ENCODE measurements around the gene P3H2.

P3H2 gene

GRCh38 chr3:190053919-190054672 lies 66.6 kb downstream of the P3H2 start:
- DNase-seq (ENCODE audit: low spot score) = no peak

- no peak for DNase-seq (ENCODE audit: low spot score)
Measured at GRCh38 chr3:190051641-190052040, 69.1 kb downstream of the P3H2 start.

GRCh38 chr3:190048932-190049441 lies 71.7 kb downstream of the P3H2 start:
- no peak for DNase-seq (ENCODE audit: low spot score)

GRCh38 chr3:190044974-190045373 lies 75.7 kb downstream of the P3H2 start:
- no peak for DNase-seq (ENCODE audit: low spot score)

GRCh38 chr3:190044142-190044541 lies 76.6 kb downstream of the P3H2 start:
- no peak for DNase-seq (ENCODE audit: low spot score)

GRCh38 chr3:190043741-190044140 lies 77.0 kb downstream of the P3H2 start:
- DNase-seq (ENCODE audit: low spot score) = no peak

- no peak for DNase-seq (ENCODE audit: low spot score)
Measured at GRCh38 chr3:190042558-190042957, 78.1 kb downstream of the P3H2 start.

- peak; percentile 9 for DNase-seq (ENCODE audit: low spot score)
Measured at GRCh38 chr3:190041333-190042041, 79.2 kb downstream of the P3H2 start.

- DNase-seq (ENCODE audit: low spot score) = no peak
Measured at GRCh38 chr3:190040145-190040544, 80.6 kb downstream of the P3H2 start.

- DNase-seq (ENCODE audit: low spot score) = no peak
Measured at GRCh38 chr3:190038050-190038933, 82.4 kb downstream of the P3H2 start.

GRCh38 chr3:190036631-190037030 lies 84.1 kb downstream of the P3H2 start:
- DNase-seq (ENCODE audit: low spot score) = no peak

- no peak for DNase-seq (ENCODE audit: low spot score)
Measured at GRCh38 chr3:190034446-190034845, 86.3 kb downstream of the P3H2 start.

GRCh38 chr3:190032923-190033322 lies 87.8 kb downstream of the P3H2 start:
- DNase-seq (ENCODE audit: low spot score) = no peak

- DNase-seq (ENCODE audit: low spot score) = no peak
Measured at GRCh38 chr3:190031887-190032752, 88.6 kb downstream of the P3H2 start.

GRCh38 chr3:190027116-190027515 lies 93.6 kb downstream of the P3H2 start:
- no peak for DNase-seq (ENCODE audit: low spot score)

GRCh38 chr3:190026154-190026553 lies 94.5 kb downstream of the P3H2 start:
- no peak for DNase-seq (ENCODE audit: low spot score)

GRCh38 chr3:190024912-190025311 lies 95.8 kb downstream of the P3H2 start:
- peak; percentile 6 for DNase-seq (ENCODE audit: low spot score)

- no peak for DNase-seq (ENCODE audit: low spot score)
Measured at GRCh38 chr3:190019844-190020243, 100.9 kb downstream of the P3H2 start.

GRCh38 chr3:190019006-190019405 lies 101.7 kb downstream of the P3H2 start:
- DNase-seq (ENCODE audit: low spot score) = no peak

- DNase-seq (ENCODE audit: low spot score) = no peak
Measured at GRCh38 chr3:190018460-190018859, 102.2 kb downstream of the P3H2 start.

- peak; percentile 6 for DNase-seq (ENCODE audit: low spot score)
Measured at GRCh38 chr3:190017521-190018288, 103.0 kb downstream of the P3H2 start.

Measured in NAMALWA (cell line).